GM19463 (cell line): Measurements from ENCODE around the gene AVPR2.

Source experiments
- ATAC-seq: cut with Tn5 transposase; IDR thresholded peaks from one replicate; pipeline ENCODE4 v1.9.1; 2021; ENCODE audit warnings: mild to moderate bottlenecking, moderate library complexity; ENCODE audit not compliant: unreplicated experiment

The AVPR2 gene

DNA sequence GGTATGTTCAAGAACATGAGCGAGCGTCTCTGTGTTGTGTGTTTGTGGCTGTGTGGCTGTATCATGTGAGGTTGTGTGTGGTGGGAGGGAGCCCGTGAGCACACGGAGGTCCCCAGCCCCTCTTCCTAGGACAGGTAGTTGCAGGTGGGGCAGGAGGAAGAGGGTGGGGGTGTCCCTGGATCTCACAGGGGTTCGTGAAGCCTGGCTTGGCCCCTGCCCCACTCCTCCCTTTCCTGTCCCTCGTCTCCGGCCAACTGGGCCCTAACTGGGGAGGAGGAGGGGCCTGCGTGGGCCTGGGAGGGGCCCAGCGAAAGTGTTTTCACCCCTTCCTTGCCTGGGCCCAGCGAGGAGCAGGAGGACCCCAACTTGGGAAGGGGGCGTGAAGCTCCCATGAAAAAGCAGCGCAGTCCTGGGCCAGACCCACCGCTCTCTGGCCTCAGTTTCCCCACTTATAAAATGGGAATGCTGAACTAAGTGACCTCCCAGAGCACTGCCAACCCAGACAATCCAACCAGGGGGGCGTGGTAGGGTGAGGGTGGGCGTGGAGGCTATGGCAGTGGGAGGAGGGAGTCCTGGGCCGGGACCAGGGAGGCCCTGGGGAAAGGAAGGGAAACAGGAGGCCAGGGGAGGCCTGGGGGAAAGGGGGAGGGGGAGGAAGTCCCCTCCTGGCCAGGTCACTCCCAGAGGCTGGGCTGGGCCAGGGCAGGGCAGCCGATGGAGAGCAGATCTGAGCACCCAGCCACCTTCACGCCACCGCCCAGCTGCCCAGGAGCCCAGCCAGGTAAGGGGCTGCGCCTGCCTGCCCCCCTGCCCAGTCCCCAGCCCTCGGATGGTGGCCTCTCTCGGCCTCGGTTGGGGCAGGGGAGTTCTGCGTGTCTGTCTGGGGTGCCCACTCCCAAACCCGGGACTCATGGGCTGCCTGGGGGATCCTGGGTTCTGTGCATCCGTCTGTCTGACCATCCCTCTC is at the start of gene AVPR2:
AVPR2 (plus strand) TSS at position 683 of the 967 bp plus-strand sequence. CDS start 473 bp downstream, outside the sequence.
- ATAC-seq: no peak

DNA sequence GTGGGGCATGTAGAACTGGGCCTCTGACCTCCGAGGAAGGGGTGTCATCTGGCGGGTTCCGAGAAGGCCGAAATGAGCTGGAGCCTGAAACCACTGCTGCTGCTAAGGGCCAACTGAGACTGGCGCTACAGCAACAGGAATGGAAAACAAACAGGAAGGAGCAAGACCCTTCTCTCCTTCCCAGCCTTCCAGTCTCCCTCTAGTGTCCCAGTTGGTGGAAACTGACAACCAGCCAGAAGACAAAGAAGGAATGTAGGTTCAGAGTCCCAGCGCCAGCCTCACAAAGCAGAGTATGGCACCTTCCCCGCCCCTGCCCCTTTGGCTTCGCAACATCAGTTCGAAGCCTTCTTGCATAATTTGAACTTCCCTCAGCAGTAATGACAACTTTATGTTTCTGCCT is 49.8 kb upstream of the AVPR2 start:
- ATAC-seq: no peak

DNA sequence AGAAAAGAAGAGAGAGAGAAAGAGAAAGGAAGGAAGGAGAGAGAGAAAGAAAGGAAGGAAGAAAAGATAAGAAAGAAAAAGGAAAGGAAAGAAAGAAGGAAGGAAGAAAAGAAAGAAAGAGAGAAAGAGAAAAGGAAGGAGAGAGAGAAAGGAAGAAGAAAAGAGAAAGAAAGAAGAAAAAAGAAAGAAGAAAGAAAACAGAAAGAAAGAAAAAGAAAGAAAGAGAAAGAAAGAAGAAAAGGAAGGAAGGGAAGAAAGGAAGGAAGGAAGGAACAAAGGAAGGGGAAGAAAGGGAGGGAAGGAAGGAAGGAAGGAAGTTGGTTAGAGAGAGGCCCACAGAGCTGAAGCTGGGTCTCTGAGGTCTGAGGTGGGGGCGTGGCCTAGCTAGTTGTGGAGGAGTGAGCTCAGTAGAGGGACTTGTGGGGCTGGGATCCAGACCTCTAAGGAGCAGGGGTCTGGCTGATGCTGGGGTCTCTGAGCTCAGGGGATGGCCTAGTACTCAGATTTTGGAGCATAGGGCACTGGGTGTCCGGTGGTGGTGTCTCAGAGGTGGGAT is 47.0 kb upstream of the AVPR2 start:
- no peak for ATAC-seq

DNA sequence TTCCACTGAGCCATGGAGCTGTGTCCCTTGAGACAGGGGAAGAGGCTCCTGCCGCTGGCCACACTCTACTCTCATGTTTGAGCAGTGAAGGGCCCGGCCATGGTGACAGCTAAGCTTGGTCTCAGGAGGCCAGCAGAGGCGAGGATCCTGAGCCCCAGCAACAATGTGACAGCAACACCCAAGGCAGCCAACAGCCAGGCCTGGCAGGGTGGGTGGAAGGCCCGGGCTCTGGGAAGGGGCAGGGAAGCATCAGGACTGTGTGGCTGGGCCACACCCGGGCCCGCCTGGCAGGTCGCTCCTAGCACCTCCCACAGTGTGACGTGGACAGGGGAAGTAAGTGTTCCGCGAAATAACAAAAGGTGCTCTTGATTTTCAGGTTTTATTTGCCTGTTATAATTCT is 43.3 kb upstream of the AVPR2 start:
- ATAC-seq: no peak

DNA sequence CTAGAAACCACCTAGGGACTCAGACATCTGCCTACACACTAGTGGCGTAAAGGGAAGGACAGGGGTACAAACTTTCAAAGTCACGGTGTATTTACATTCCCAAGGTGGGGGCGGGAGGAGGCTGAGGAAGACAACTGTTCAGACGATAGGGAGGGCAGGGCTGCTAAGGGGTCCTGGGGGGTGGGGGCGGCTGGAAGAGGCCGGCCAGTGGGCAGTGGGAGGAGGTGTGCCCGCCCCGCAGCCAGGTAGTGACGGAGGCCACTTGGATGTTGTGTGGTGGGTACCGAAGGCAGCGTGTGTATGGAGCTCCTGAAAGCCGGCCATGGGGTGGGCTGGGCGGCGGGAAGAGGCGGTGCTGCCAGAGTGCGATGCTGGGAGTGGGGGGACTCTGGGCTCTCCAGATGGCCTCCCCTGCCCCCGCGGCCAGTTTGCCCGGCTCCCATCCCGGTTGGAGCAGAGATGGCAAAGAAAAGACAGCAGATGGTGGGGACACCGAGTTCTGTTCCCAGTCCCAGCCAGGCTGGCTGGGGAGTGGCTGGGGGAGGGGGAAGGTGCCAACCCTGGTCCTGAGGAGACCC is 42.7 kb upstream of the AVPR2 start:
- no peak for ATAC-seq

DNA sequence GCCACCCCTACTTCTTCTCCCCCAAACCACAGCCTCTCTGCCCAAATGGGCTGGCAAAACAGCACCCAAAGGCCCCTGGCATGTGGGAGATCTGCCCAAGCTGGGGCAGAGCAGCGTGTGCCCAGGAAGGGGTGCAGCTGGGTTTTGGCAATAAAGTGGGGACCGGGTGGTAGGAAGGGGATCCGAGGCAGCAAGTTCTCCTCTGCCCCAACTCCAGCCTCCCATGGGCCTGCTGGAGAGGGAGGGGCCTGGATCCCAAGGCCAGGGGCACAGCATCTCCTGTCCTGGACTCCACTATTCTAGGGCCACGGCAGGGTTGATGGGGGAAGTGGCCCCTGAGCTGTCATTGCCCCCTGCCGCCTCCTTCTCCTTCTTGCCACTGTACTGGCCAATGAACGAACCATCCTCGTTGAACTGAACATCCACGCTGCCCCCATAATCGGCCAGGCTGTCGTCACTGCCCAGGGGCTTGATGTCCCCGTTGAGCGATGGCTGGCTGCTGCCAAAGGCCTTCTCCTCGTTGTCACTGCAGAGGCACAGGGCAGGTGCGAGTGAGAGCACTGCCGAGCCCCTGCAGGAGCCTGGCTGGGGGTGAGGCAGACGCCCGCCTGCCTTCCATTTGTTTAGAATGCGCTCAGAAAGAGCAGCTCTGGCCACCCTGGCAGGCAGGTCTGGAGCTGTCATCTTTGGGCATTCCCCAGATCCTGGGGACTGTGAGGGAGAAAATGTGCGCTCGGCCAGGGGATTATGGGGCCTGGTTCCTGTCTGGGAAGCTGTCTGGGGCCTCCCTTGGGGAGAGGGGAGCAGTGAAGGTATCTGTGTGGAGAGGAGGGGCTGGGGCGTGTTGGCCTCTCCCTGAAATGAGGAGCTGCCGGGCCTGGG is 41.9 kb upstream of the AVPR2 start:
- no peak for ATAC-seq

DNA sequence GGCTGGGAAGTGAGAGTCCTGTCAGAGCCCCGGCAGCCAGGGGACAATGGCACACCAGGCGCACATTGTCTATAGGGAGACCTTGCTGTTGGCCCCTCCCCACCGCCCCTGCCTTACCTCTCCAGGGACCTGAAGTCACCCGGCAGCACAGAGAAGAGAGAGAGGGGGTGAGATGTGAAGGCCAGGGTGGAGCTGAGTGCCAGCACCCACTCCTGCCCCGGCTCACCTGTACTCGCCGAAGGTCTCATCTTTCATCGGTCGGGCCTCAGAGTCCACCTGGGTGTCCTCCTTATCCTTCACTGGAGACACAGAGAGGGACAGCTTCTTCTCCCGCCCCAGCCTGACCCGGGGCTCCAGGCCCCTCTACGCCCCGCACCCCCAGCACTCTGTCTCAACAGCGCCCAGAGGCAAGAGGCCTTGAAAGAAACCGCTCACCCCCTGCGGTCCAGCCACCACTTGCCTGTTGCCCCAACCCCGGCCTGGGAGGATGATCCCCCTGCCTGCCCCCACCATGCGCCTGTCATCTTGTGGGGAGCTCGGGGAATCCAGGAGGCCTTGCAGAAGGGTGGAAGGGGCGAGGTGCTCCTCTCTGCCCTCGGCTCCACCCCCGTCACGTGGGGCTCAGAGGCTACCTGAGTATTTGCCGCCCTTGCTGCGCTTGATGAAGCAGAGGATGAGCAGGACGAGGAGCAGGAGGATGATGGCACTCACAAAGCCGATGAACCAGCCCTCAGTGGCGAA is 41.1 kb upstream of the AVPR2 start:
- no peak for ATAC-seq

DNA sequence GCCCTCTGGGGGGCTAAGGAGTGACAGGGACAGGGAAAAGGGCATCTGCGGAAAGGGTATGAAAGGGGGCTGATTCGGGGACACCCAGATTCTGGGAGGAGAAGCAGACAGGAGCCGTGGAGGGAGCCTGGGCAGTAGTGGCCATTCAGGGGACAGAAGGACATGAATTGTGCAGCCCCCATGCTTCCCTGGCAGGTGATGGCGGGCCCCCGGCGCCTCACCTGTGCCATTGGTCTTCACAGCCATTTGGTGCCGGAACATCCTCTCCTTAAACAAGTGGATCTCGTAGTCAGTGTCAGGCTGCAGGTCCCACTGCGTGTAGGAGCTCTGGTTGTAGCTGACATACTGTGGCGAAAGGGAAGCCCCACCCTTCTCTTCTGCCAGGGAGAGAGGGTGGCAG is 40.4 kb upstream of the AVPR2 start:
- ATAC-seq: no peak

DNA sequence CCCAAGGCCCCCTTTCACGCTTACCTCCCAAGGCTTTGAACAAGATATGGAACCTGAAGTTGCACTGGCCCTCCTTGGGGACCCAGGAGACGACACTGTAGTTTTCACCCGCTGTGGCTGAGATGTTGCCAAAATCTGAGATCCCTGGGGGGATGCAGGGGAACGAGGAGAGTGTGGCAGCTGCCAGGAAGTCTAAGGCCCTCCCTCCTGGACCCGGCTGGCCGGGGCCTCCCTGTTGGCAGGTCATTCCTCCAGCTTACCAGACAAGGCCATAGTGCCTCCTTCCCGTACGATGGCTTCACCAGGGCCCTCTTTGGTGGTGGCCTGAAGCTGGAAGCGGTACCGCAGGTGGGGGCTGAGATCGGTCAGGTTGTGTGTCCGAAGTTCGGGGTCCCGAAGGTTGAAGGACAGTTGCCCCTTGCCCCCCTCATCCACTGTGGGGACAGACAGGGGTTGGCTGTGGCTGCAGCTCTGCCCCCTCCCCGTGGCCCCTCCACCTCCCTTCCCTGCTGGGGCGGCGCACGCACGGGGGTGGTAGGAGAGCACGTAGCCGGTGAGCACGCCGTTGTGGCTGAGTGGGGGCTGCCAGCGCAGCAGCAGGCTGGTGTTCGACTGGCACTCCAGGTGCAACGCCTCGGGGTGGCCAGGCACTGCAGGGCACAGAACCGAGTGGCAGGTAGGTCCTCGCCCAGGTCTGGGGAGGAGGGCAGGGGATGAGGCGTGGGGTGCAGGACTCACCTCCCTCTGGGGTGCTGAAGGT is 39.7 kb upstream of the AVPR2 start:
- ATAC-seq: no peak

DNA sequence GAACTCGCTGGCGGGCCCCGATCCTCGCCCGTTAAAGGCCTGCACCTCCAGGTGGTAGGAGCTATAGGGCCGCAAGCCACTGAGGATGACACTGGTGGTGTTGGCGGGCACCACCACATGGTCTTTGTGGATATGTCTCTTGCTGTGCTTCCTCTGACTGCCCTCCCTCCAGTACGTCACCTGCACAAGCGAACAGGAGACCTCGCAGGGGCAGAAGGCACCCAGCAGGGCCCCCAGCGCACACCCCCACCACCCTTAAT is 39.2 kb upstream of the AVPR2 start:
- ATAC-seq: no peak

DNA sequence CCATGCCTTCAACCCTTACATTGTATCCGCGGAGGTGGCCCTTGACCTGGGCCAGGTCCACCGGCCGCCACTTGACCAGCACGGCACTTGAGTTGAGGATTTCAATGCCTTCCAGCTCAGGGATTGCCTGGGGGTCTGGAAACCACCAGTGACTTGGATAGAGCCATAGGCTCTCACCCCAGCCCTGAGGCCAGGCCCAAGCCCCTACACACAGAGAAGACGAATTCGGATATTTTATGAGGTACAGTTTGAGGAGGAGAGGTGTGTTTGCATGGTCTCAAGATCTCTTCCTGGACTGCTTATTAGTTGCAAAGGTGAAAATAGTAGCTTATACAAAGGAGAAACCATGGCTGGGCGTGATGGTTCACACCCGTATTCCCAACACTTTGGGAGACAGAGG is 38.8 kb upstream of the AVPR2 start:
- ATAC-seq: no peak

DNA sequence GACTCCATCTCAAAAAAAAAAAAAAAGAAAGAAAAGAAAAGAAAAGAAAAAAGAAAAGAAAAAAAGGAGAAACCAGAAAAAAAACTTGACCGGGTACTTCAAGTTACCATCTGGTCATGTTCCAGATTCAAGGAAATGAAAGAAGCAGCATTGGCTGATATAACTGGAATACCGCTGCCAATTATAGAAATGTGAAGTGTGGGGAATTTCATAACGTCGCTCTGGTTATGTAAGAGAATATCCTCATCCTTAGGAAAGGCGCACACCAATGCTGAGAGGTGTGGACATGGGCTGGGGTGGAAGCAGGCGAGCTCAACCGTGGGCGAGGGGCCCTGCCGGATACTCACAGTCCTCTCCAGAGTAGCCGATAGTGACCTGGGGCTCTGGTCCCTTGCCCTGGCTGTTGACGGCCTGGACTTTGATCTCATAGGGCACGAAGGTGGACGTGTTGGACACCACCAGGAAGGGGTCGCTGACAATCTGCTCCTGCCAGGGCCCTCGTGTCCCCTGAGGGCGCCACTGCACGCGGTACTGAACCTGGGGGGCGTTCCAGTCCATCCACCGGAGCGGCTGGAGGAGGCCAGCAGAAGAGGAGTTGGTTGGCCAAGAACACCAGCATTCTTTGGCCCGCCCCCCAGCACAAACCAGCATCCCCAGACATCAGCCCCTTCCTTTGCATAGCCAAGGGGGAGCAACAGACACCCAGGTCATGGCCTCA is 38.0 kb upstream of the AVPR2 start:
- ATAC-seq: no peak

DNA sequence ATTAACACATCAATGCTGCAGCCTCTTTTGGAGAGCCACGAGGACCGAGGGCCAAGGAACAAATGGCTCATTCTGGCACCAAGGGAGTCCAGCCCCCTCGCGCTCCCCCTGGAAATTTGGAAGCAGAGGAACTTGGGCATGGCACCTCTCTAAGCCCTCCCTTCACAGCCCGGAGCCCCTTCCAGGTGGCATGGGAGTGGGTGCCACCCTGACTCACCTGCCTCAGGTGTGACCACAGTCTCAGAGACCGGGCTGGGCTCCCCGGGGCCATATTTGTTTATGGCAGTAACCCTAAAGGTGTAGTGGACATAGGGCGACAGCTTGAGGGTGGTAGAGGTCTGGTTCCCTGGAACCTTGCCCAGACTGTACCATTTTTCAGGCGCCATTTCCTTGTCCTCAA is 37.3 kb upstream of the AVPR2 start:
- no peak for ATAC-seq

DNA sequence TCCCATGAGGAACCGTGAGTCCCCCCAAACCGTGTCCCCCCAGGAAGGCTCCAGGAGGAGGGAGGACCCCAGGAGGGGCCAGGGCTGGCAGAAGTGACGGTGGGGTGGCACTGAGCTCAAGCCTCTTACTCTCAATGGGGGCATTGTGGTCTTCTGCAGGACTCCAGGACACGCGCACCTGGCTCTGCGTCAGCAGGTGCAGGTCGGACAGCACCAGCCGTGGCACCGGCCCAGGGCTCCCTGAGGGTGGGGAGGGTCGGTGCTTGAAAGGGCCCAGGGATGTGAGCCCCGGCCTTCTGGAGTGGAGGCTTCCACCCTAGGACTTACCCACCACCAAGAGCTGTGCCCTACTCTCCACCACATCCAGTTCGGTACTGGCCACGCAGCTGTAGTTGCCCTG is 36.8 kb upstream of the AVPR2 start:
- no peak for ATAC-seq

DNA sequence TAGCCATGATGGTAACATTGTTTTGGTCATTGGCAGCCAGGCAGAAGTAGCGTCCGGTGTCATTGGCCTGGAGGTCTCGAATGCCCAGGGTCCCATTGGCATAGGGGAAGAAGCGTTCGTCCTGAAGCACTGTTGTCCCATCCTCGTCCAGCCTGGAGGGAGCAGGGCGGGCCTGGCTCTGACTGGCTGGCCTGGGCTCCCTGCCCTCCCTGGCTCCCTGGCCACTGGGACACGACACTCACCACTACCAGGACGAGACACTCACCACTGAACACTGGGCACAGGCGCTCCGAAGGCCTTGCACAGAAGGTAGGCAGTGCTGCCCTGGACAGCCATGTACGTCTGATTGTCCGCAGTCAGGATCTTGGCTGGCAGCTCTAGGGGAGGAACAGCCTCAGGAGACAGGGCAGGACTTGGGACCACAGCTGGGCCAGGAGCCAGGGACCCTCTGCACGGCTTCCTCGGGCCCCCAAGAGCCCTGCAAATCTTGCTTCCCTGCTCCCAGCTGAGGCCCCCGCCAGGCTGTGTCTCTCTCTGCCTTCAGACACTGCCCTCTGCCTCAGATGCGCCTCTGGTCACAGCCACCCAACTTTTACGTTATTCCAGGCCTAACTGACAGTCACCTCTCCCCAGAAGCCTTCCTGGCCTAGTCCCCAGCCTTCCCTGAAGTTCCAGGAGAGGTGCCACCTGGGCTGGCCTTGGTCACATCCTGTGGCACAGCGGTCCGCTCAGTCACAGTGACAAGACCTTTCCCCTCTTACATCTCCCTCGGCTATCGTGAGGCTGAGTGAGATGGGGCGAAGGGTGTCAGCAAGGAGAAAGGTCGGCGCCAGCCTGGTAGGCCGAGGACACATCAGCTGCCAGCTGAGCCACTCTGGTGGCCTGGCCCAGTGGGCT is 35.6 kb upstream of the AVPR2 start:
- ATAC-seq: no peak

DNA sequence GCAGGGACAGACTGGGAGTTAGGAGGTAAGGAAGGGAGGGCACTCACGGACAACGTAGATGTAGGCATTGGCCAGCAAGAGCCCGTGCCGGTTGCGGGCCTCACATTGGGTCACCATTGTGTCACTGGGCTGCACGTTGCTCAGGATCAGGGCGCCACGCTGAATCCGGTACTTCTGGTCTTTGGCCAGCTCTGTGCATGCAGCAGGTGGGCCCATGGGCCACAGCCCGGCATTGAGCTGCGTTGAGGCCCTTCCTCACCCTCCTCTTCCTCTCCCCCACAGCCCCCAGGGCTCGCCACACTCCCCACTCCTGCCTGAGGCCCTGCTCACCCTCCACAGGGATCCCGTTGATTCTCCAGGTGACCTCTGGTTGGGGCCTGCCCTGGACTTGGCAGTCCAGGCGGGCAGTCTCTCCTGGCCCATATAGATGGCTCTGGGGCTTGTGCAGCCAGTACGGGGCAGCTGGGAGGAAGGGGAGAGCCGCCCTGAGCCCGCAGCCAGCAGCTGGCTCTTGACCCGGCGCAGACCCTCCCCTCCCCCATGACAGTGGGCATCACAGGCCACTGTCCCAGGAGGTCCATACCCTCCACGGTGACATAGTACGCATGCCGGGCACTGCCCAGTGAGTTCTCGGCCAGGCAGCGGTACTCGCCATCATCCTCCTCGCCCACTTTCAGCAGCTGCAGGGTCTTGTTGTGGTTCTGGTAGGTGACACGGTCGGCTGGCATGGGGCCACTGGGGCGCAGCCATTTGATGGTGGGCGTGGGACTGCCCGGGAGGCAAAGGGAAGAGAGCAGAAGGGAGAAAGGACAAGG is 34.8 kb upstream of the AVPR2 start:
- ATAC-seq: no peak

DNA sequence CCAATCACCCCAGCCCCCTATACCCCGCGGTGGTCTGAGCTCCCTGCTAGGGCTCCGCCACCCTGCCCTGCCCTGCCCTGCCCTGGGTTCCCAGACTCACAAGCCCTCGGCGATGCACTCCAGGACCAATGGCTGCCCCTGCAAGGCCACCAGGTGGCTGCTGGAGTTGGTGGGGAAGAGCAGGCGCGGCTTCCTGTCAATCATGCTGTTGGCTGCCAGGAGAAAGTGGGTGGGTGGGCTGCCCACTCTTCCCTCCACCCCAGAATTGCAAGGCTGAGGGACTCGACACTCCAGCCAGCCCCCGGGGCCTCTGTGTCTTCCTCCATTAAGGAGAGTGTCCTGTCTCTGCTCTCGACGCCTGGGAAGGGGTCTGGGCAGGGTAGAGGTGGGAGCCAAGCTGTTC is 34.2 kb upstream of the AVPR2 start:
- no peak for ATAC-seq
